MCF 10A (cell line): ENCODE measurements around the gene ABCD2. TPM values are rescaled to one million over a fixed set of nuclear protein-coding genes. Genes with fewer than 3 reads are reported as not detected.

Experiments used
- BruUV-seq: library from RNA; stranded (reverse); fragments of 400-500 nt; replicated peaks from 2 replicates; lab custom pipeline; 2021; lab: Mats Ljungman, UMichigan
- CTCF ChIA-PET: fragments of 300-600 bp; sonication (Branson Sonifier 250); formaldehyde crosslinking; extraction: SDS; loops from one replicate; lab custom pipeline; 2021; ENCODE audit warnings: antibody characterized with exemption, inconsistent platforms; lab: Yijun Ruan, JAX
- POLR2A ChIA-PET: fragments of 300-600, 350-650 bp; sonication (Branson Sonifier 250); formaldehyde crosslinking; extraction: SDS; loops from one replicate; lab custom pipeline; 2020; ENCODE audit warnings: antibody characterized with exemption, inconsistent platforms; lab: Yijun Ruan, JAX
- DNase-seq: peaks from one replicate; pipeline ENCODE4 v3.0.0-alpha.2; 2018; ENCODE audit not compliant: unreplicated experiment
- H3K27ac Mint-ChIP-seq: one replicate; pipeline ENCODE4 v1.8.0; 2022; ENCODE audit warnings: mild to moderate bottlenecking, low read depth, mixed read lengths; ENCODE audit not compliant: unreplicated experiment
- H3K27me3 Mint-ChIP-seq: one replicate; pipeline ENCODE4 v1.8.0; 2022; ENCODE audit warnings: mixed read lengths; ENCODE audit not compliant: insufficient read depth, unreplicated experiment
- H3K36me3 Mint-ChIP-seq: one replicate; pipeline ENCODE4 v1.8.0; 2022; ENCODE audit warnings: mild to moderate bottlenecking, moderate library complexity, mixed read lengths; ENCODE audit not compliant: insufficient read depth, unreplicated experiment
- H3K4me1 Mint-ChIP-seq: one replicate; pipeline ENCODE4 v1.8.0; 2022; ENCODE audit warnings: mixed read lengths; ENCODE audit not compliant: insufficient read depth, unreplicated experiment
- H3K4me3 Mint-ChIP-seq: one replicate; pipeline ENCODE4 v1.8.0; 2022; ENCODE audit warnings: mild to moderate bottlenecking, moderate library complexity, mixed read lengths; ENCODE audit not compliant: unreplicated experiment
- H3K9me3 Mint-ChIP-seq: one replicate; pipeline ENCODE4 v1.8.0; 2022; ENCODE audit warnings: mixed read lengths; ENCODE audit not compliant: unreplicated experiment
- intact Hi-C: fragments of 100-400 bp; cut with micrococcal nuclease; formaldehyde crosslinking; loops from 2 replicates; pipeline ENCODE4 v1.14.1; 2022
- total RNA-seq: library from RNA; stranded (reverse); gene quantifications from 2 replicates; pipeline ENCODE4 v1.2.3, GENCODE V29; 2022
- TF ChIP-seq, protein P1 (sequence below): fragments of 200-600 bp; IDR thresholded peaks from one replicate; pipeline ENCODE4 v1.8.0; 2022; ENCODE audit warnings: antibody characterized with exemption, mild to moderate bottlenecking; ENCODE audit not compliant: unreplicated experiment

ABCD2 gene
- total RNA-seq, 1 experiment from 2014 or later, result 0.42 TPM

DNA sequence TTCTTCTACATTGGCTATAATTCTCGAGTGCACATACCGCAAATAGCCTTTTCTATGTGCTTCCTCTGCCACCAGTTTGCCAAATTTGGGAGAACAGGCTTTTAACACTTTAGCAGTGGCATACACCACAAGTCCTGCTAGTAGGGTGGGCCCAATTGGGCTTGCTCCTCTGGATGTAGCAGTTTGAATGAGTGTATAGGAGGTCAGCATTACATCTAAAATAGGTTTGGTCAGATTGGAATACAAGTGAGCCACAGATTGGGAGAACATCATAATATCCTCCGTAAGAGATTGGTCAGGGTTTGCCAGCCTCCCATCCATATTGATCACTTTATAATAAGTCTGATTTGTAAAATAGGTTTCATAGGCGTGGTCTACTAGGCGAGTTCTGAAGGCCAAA, 902 bp downstream of the ABCD2 start:
- Mint-ChIP-seq H3K36me3 (no peaks in the 10 kb centered on the region), H3K27me3 (no peaks in the 10 kb centered on the region), H3K27ac (no peak overlapping the region), H3K4me1 (no peaks in the 10 kb centered on the region), H3K4me3 (no peak overlapping the region), H3K9me3 (no peaks in the 10 kb centered on the region)
- no peak for DNase-seq
- TF ChIP-seq, protein P1, sequence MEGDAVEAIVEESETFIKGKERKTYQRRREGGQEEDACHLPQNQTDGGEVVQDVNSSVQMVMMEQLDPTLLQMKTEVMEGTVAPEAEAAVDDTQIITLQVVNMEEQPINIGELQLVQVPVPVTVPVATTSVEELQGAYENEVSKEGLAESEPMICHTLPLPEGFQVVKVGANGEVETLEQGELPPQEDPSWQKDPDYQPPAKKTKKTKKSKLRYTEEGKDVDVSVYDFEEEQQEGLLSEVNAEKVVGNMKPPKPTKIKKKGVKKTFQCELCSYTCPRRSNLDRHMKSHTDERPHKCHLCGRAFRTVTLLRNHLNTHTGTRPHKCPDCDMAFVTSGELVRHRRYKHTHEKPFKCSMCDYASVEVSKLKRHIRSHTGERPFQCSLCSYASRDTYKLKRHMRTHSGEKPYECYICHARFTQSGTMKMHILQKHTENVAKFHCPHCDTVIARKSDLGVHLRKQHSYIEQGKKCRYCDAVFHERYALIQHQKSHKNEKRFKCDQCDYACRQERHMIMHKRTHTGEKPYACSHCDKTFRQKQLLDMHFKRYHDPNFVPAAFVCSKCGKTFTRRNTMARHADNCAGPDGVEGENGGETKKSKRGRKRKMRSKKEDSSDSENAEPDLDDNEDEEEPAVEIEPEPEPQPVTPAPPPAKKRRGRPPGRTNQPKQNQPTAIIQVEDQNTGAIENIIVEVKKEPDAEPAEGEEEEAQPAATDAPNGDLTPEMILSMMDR, result no peak
- CTCF ChIA-PET, result interaction anchor here (0.7 to 1.9 kb wide), 9 partner anchors 8 to 301 kb away, joined by 3 to 17 read pairs (median 5); no protein-coding TSS in a partner anchor
- no TSS peak for BruUV-seq
- intact Hi-C loops, result loop anchor here (1.0 to 5.0 kb wide), 2 partner anchors 176 to 253 kb away; partner anchors contain the start of gene KIF21A
- POLR2A ChIA-PET, result interaction anchor here (1.5 to 1.9 kb wide), 3 partner anchors 12 to 25 kb away, joined by 6 to 23 read pairs (median 6); no protein-coding TSS in a partner anchor

DNA sequence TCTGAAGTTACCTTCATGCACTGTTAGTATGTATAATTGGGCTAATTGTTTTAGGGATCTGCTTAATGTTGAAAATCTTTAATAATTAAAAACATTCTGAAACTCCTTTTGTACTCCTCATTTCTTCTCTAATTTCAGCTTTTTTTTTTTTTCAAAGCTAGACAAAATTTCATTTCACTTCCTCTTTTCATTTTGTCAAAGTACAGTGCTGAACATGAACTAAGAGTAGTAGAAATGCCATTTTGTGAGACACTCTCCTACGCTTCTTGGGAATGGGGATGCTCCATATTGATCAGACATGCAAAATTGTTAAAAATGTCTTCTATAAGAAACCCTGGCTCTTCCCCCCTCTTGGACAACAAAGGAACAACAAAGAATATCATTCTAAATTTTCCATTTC, 1.7 kb downstream of the ABCD2 start:
- TF ChIP-seq, protein P1, result no peak
- intact Hi-C loops, result loop anchor here (5.0 kb wide), 1 partner anchor 176 kb away; the partner anchor contains the start of gene KIF21A
- H3K27me3 Mint-ChIP-seq, result no peaks in the 10 kb centered on the region
- ChIA-PET CTCF (no interaction called here), POLR2A (no interaction called here)
- H3K4me3 Mint-ChIP-seq, result no peak overlapping the region
- BruUV-seq, result no TSS peak
- H3K27ac Mint-ChIP-seq, result no peak overlapping the region
- H3K36me3 Mint-ChIP-seq, result no peaks in the 10 kb centered on the region
- no peaks in the 10 kb centered on the region for H3K4me1 Mint-ChIP-seq
- no peak for DNase-seq
- H3K9me3 Mint-ChIP-seq, result no peaks in the 10 kb centered on the region

DNA sequence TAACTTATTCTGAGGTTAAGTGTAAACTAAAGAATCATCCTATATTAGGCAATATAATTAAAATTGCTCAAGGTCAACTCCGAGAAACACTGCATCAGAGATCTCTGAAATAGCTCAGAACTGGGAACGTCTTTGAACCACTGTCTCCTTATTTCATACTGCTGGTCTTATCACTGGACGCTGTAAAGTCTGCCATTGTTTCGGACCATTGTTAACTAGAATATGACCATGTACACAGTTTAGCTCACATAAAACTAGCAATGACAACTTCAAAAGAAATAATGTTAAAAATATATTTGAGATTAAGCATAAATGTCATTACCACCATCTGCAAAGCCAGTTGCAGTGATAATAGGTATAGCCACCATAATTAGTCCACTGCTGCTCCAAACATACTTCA, 2.9 kb downstream of the ABCD2 start:
- intact Hi-C loops, result loop anchor here (5.0 kb wide), 1 partner anchor 174 kb away; the partner anchor contains the start of gene KIF21A

GRCh38 chr12:39616251-39616650, 3.4 kb downstream of the ABCD2 start:
- intact Hi-C loops, result loop anchor here (5.0 kb wide), 1 partner anchor 174 kb away; the partner anchor contains the start of gene KIF21A
- no peak overlapping the region for H3K4me3 Mint-ChIP-seq
- no peak for DNase-seq

More for the DNA sequence above, 2.9 kb downstream of the ABCD2 start:
- CTCF ChIA-PET, result interaction anchor here (0.6 to 0.7 kb wide), 2 partner anchors 112 to 640 kb away, joined by 3 read pairs; no protein-coding TSS in a partner anchor
- H3K9me3 Mint-ChIP-seq, result no peaks in the 10 kb centered on the region
- no peaks in the 10 kb centered on the region for H3K36me3 Mint-ChIP-seq
- TF ChIP-seq, protein P1, result no peak
- no peak overlapping the region for H3K27ac Mint-ChIP-seq
- H3K4me1 Mint-ChIP-seq, result no peaks in the 10 kb centered on the region
- H3K27me3 Mint-ChIP-seq, result no peaks in the 10 kb centered on the region
- no peak for DNase-seq
- no TSS peak for BruUV-seq
- POLR2A ChIA-PET, result interaction anchor here (1.0 kb wide), 1 partner anchor 34 kb away, joined by 3 read pairs; no protein-coding TSS in a partner anchor
- H3K4me3 Mint-ChIP-seq, result no peak overlapping the region

More at GRCh38 chr12:39616251-39616650, 3.4 kb downstream of the ABCD2 start:
- TF ChIP-seq, protein P1, result no peak
- H3K36me3 Mint-ChIP-seq, result no peaks in the 10 kb centered on the region
- H3K4me1 Mint-ChIP-seq, result no peaks in the 10 kb centered on the region
- no peak overlapping the region for H3K27ac Mint-ChIP-seq
- H3K27me3 Mint-ChIP-seq, result no peaks in the 10 kb centered on the region
- BruUV-seq, result no TSS peak
- ChIA-PET POLR2A (interaction anchor here (1.0 kb wide), 1 partner anchor 33 kb away, joined by 3 read pairs; no protein-coding TSS in a partner anchor), CTCF (interaction anchor here (0.6 to 0.7 kb wide), 2 partner anchors 112 to 641 kb away, joined by 3 read pairs; no protein-coding TSS in a partner anchor)
- no peaks in the 10 kb centered on the region for H3K9me3 Mint-ChIP-seq
